ENCODE results near the gene PPIA. TPM values are rescaled to one million over a fixed set of nuclear protein-coding genes. Genes with fewer than 3 reads are reported as not detected.

Gene PPIA
- polyA plus RNA-seq, 3 donors: 1,614 to 2,276 (median 2,037) TPM

DNA sequence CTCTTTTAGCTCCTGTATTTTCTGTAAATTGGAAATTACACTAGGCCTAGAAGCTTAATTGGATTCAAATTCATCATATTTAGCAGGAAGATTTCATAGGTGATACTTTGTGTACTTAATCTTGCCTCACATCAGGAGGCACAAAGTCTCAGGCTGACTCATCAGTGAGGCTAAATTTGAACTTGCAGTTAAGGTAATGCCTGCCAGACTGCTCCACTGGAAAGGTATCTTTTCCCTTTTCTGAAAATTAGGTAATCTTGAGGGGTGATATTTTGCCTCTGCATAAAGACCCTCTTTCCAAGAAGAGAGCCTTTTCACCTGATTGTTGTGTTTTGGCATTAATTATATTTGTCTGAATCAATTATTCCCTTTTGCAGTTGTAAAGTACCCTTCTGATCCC is 14.6 kb downstream of the PPIA start:
- no peak overlapping the region for H3K27ac ChIP-seq (ENCODE audit: low read depth in 1 of 2, low read length in 2 of 2)
- TF ChIP-seq CTCF (IDR thresholded peaks at IDR 0.05): no peak

DNA sequence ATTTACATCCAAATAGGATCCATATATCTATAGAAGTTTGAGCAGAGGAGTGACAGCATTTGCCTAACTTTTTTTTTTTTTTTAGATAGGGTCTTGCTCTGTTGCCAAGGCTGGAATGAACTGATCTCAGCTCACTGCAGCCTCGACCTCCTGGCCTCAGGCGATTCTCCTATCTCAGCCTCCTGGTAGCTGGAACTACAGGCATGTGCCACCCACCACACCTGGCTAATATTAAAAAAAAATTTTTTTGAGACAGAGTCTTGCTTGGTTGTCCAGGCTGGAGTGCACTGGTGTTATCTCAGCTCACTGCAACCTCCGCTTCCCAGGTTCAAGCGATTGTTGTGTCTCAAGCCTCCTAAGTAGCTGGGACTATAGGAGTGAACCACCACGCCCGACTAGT is 15.1 kb downstream of the PPIA start:
- Mint-ChIP-seq H3K27ac (no peak overlapping the region), H3K27me3 (ENCODE audit: low read depth in 3 of 3) (peaks cover 0 to 4% (median 0%) of the 10 kb centered on the region in 3 donors), H3K4me1 (no peaks in the 10 kb centered on the region), H3K4me3 (no peak overlapping the region), H3K9me3 (peaks cover 0 to under 1% (median 0%) of the 10 kb centered on the region in 7 donors), H3K36me3 (no peaks in the 10 kb centered on the region)
- Histone ChIP-seq H3K4me2 (replicated peaks; ENCODE audit: extremely low read depth, low read length, poor library complexity, severe bottlenecking) (no peak overlapping the region), H3K9me3 (replicated peaks in 1 of 2; ENCODE audit: control insufficient read depth in 1 of 2, insufficient read depth in 1 of 2, low read length in 2 of 2) (no peaks in the 10 kb centered on the region), H2AFZ (ENCODE audit: insufficient read depth, low read depth, low read length, poor library complexity, severe bottlenecking) (no peak overlapping the region), H4K20me1 (ENCODE audit: insufficient read depth, low read length) (no peaks in the 10 kb centered on the region), H3K9ac (ENCODE audit: insufficient read depth, low read length, poor library complexity, severe bottlenecking) (no peak overlapping the region), H3K4me1 (ENCODE audit: control insufficient read depth in 1 of 2, insufficient read depth in 2 of 2, low read length in 2 of 2) (no peaks in the 10 kb centered on the region), H3K79me2 (ENCODE audit: insufficient read depth, low read length) (no peaks in the 10 kb centered on the region), H3K36me3 (replicated peaks in 1 of 2; ENCODE audit: control insufficient read depth in 1 of 2, insufficient read depth in 2 of 2, low read length in 2 of 2) (no peaks in the 10 kb centered on the region), H3K27ac (ENCODE audit: low read depth in 1 of 2, low read length in 2 of 2) (no peak overlapping the region), H3K4me3 (replicated peaks in 1 of 3; ENCODE audit: low read depth in 2 of 3, low read length in 3 of 3) (no peak overlapping the region), H3K27me3 (ENCODE audit: control insufficient read depth in 2 of 2, insufficient read depth in 2 of 2, low read length in 2 of 2) (no peaks in the 10 kb centered on the region)
- intact Hi-C loops (cut with micrococcal nuclease): no loop called here
- no peak for TF ChIP-seq CTCF (IDR thresholded peaks at IDR 0.05)
- 90% methylated on average over 4 of the region's 6 CpGs for WGBS (ENCODE audit: insufficient coverage)
- no peak for DNase-seq

More for the DNA sequence above, 14.6 kb downstream of the PPIA start:
- H3K9ac ChIP-seq (ENCODE audit: insufficient read depth, low read length, poor library complexity, severe bottlenecking): no peak overlapping the region
- peaks cover 0 to 4% (median 0%) of the 10 kb centered on the region in 3 donors for H3K27me3 Mint-ChIP-seq (ENCODE audit: low read depth in 3 of 3)
- intact Hi-C loops (cut with micrococcal nuclease): no loop called here
- no peak overlapping the region for H3K4me3 ChIP-seq (replicated peaks in 1 of 3; ENCODE audit: low read depth in 2 of 3, low read length in 3 of 3)
- H3K9me3 Mint-ChIP-seq: peaks cover 0 to 2% (median 0%) of the 10 kb centered on the region in 7 donors
- no peak overlapping the region for H2AFZ ChIP-seq (ENCODE audit: insufficient read depth, low read depth, low read length, poor library complexity, severe bottlenecking)
- H3K36me3 ChIP-seq (replicated peaks in 1 of 2; ENCODE audit: control insufficient read depth in 1 of 2, insufficient read depth in 2 of 2, low read length in 2 of 2): no peaks in the 10 kb centered on the region
- H4K20me1 ChIP-seq (ENCODE audit: insufficient read depth, low read length): no peaks in the 10 kb centered on the region
- H3K27me3 ChIP-seq (ENCODE audit: control insufficient read depth in 2 of 2, insufficient read depth in 2 of 2, low read length in 2 of 2): no peaks in the 10 kb centered on the region
- H3K27ac Mint-ChIP-seq: no peak overlapping the region
- H3K4me2 ChIP-seq (replicated peaks; ENCODE audit: extremely low read depth, low read length, poor library complexity, severe bottlenecking): no peak overlapping the region
- no peaks in the 10 kb centered on the region for H3K4me1 ChIP-seq (ENCODE audit: control insufficient read depth in 1 of 2, insufficient read depth in 2 of 2, low read length in 2 of 2)
- no peaks in the 10 kb centered on the region for H3K36me3 Mint-ChIP-seq
- H3K4me3 Mint-ChIP-seq: no peak overlapping the region
- DNase-seq: no peak
- H3K4me1 Mint-ChIP-seq: no peaks in the 10 kb centered on the region
- H3K9me3 ChIP-seq (replicated peaks in 1 of 2; ENCODE audit: control insufficient read depth in 1 of 2, insufficient read depth in 1 of 2, low read length in 2 of 2): no peaks in the 10 kb centered on the region
- H3K79me2 ChIP-seq (ENCODE audit: insufficient read depth, low read length): no peaks in the 10 kb centered on the region
